ENCODE data around the gene OSBPL3. TPM values are rescaled to one million over a fixed set of nuclear protein-coding genes. Genes with fewer than 3 reads are reported as not detected.

Gene OSBPL3
- polyA plus RNA-seq, 3 donors, result 2.6 to 9.2 (median 3.7) TPM

GRCh38 chr7:24829787-24830186 lies 150.2 kb downstream of the OSBPL3 start:
- Mint-ChIP-seq H3K27me3 (ENCODE audit: low read depth in 3 of 3) (peaks cover 0 to 1% (median 0%) of the 10 kb centered on the region in 3 donors), H3K27ac (peak overlapping the region in 2 of 7 donors; percentile 50 to 86), H3K9me3 (no peaks in the 10 kb centered on the region), H3K36me3 (peaks cover 7 to 18% of the 10 kb centered on the region in 2 donors), H3K4me3 (no peak overlapping the region), H3K4me1 (peaks cover 84% of the 10 kb centered on the region)
- Histone ChIP-seq H3K27ac (ENCODE audit: low read depth in 1 of 2, low read length in 2 of 2) (no peak overlapping the region), H3K9ac (ENCODE audit: insufficient read depth, low read length, poor library complexity, severe bottlenecking) (no peak overlapping the region), H3K36me3 (replicated peaks in 1 of 2; ENCODE audit: control insufficient read depth in 1 of 2, insufficient read depth in 2 of 2, low read length in 2 of 2) (no peaks in the 10 kb centered on the region), H3K79me2 (ENCODE audit: insufficient read depth, low read length) (no peaks in the 10 kb centered on the region), H4K20me1 (ENCODE audit: insufficient read depth, low read length) (no peaks in the 10 kb centered on the region), H3K4me1 (ENCODE audit: control insufficient read depth in 1 of 2, insufficient read depth in 2 of 2, low read length in 2 of 2) (peaks cover 84 to 90% of the 10 kb centered on the region in 2 donors), H3K9me3 (replicated peaks in 1 of 2; ENCODE audit: control insufficient read depth in 1 of 2, insufficient read depth in 1 of 2, low read length in 2 of 2) (no peaks in the 10 kb centered on the region), H3K4me3 (replicated peaks in 1 of 3; ENCODE audit: low read depth in 2 of 3, low read length in 3 of 3) (no peak overlapping the region), H3K4me2 (replicated peaks; ENCODE audit: extremely low read depth, low read length, poor library complexity, severe bottlenecking) (no peak overlapping the region), H2AFZ (ENCODE audit: insufficient read depth, low read depth, low read length, poor library complexity, severe bottlenecking) (no peak overlapping the region), H3K27me3 (ENCODE audit: control insufficient read depth in 2 of 2, insufficient read depth in 2 of 2, low read length in 2 of 2) (no peaks in the 10 kb centered on the region)
- 100% methylated on average over 1 of the region's 2 CpGs for WGBS (ENCODE audit: insufficient coverage)
- intact Hi-C loops (cut with micrococcal nuclease), result loop anchor here (10.0 kb wide), 2 partner anchors 45 to 155 kb away; partner anchors contain the start of gene OSBPL3 (in 1 of the 2)
- TF ChIP-seq CTCF (IDR thresholded peaks at IDR 0.05), result no peak
- DNase-seq, result peak in 1 of 3 donors; percentile 15

GRCh38 chr7:24828891-24829661 lies 150.9 kb downstream of the OSBPL3 start:
- Histone ChIP-seq H3K9ac (ENCODE audit: insufficient read depth, low read length, poor library complexity, severe bottlenecking) (no peak overlapping the region), H3K27me3 (ENCODE audit: control insufficient read depth in 2 of 2, insufficient read depth in 2 of 2, low read length in 2 of 2) (no peaks in the 10 kb centered on the region), H3K4me2 (replicated peaks; ENCODE audit: extremely low read depth, low read length, poor library complexity, severe bottlenecking) (no peak overlapping the region), H3K9me3 (replicated peaks in 1 of 2; ENCODE audit: control insufficient read depth in 1 of 2, insufficient read depth in 1 of 2, low read length in 2 of 2) (no peaks in the 10 kb centered on the region), H2AFZ (ENCODE audit: insufficient read depth, low read depth, low read length, poor library complexity, severe bottlenecking) (no peak overlapping the region), H3K79me2 (ENCODE audit: insufficient read depth, low read length) (no peaks in the 10 kb centered on the region), H3K4me3 (replicated peaks in 1 of 3; ENCODE audit: low read depth in 2 of 3, low read length in 3 of 3) (no peak overlapping the region), H4K20me1 (ENCODE audit: insufficient read depth, low read length) (no peaks in the 10 kb centered on the region), H3K27ac (ENCODE audit: low read depth in 1 of 2, low read length in 2 of 2) (peak overlapping the region in 1 of 2 donors; percentile 9), H3K4me1 (ENCODE audit: control insufficient read depth in 1 of 2, insufficient read depth in 2 of 2, low read length in 2 of 2) (peaks cover 77 to 83% of the 10 kb centered on the region in 2 donors), H3K36me3 (replicated peaks in 1 of 2; ENCODE audit: control insufficient read depth in 1 of 2, insufficient read depth in 2 of 2, low read length in 2 of 2) (no peaks in the 10 kb centered on the region)
- no peaks in the 10 kb centered on the region for H3K9me3 Mint-ChIP-seq
- WGBS (ENCODE audit: insufficient coverage), result no CpG with 5 or more reads among the region's 1 CpG
- intact Hi-C loops (cut with micrococcal nuclease), result no loop called here
- H3K4me1 Mint-ChIP-seq, result peaks cover 79% of the 10 kb centered on the region
- peaks cover 0 to 1% (median 0%) of the 10 kb centered on the region in 3 donors for H3K27me3 Mint-ChIP-seq (ENCODE audit: low read depth in 3 of 3)
- TF ChIP-seq CTCF (IDR thresholded peaks at IDR 0.05), result no peak
- H3K36me3 Mint-ChIP-seq, result peaks cover 12 to 19% of the 10 kb centered on the region in 2 donors
- H3K27ac Mint-ChIP-seq, result peak overlapping the region; percentile 20 to 87 (median 72)
- no peak overlapping the region for H3K4me3 Mint-ChIP-seq
- no peak for DNase-seq
